Measurements from ENCODE around the gene C1orf174.

C1orf174 gene

GRCh38 chr1:3856923-3857790 lies 42.9 kb downstream of the C1orf174 start, which contains the start of the genes CEP104 and DFFB:
TSS of gene CEP104 (minus strand) at chr1:3857211. CDS start at chr1:3852407, 4,804 bp downstream.
TSS of gene DFFB (plus strand) at chr1:3857476. CDS start at chr1:3857604, 128 bp downstream.
- H3K27ac ChIP-seq = peak within 1 kb of the TSS; percentile 73 to 86 (median 81)
- peaks cover 29 to 68% (median 36%) of the 10 kb centered on the region in 11 experiments; a peak in 19 of 22 replicates for H4K20me1 ChIP-seq
- peak within 1 kb of the TSS; percentile 74 to 90 (median 85) for H3K9ac ChIP-seq
- H3K27me3 ChIP-seq = no peaks in the 10 kb centered on the region
- H3K4me1 ChIP-seq = peaks cover 24 to 35% (median 27%) of the 10 kb centered on the region in 10 experiments
- no peaks in the 10 kb centered on the region; a peak in 1 of 22 replicates for H3K9me3 ChIP-seq (replicated peaks in 1 of 11)
- TF ChIP-seq Cebpa-rat (IDR thresholded peaks at IDR 0.05) = no peak
- peak within 1 kb of the TSS; percentile 90 to 99 (median 97) for H3K4me2 ChIP-seq
- H3K4me3 ChIP-seq = peak within 1 kb of the TSS; percentile 70 to 91 (median 80)
- H3K36me3 ChIP-seq = peaks cover 0 to 20% (median 10%) of the 10 kb centered on the region in 11 experiments; a peak in 14 of 22 replicates

DNA sequence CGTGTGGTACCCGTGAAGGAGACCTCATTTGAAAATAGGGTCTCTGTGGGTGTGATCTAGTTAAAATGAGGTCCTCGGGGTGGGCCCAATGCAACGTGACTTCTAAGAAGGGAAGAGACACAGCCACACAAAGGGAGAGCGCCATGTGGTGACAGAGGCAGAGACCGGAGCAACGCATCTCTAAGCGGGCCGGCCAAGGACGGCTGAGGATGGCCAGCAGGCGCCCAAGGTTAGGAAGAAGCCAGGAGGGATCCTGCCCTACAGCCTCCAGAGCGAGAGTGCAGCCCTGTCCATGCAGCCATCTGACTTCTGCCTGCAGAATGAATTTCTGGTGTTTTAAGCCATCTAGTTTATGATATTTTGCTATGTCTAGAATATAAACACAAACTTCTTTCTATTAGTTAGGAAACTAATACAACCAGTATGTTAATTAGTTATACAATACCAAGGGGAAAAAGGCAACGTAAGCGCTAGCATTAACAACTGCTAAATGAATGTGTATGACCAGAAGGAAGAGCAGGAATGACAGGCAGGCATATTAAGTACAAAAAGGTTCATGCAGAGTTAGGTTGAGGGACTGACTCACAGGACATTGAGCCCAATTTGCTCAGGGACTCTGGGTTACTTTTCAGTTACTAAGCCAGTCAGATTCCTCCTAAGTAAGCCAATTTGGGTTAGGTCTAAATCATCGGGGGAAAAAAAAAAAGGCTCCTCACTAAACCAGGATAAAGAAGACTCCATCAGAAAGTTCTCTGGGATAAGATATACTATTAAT lies 47.2 kb downstream of the C1orf174 start:
- Histone ChIP-seq H3K36me3 (peaks cover 30 to 48% (median 42%) of the 10 kb centered on the region in 11 experiments), H3K4me2 (no peak overlapping the region), H3K27me3 (no peaks in the 10 kb centered on the region), H3K4me1 (peaks cover 14 to 17% (median 16%) of the 10 kb centered on the region in 10 experiments), H3K9ac (no peak overlapping the region), H3K27ac (no peak overlapping the region), H3K9me3 (replicated peaks in 1 of 11) (no peaks in the 10 kb centered on the region), H3K4me3 (no peak overlapping the region), H4K20me1 (peaks cover 17 to 57% (median 23%) of the 10 kb centered on the region in 11 experiments; a peak in 18 of 22 replicates)
- TF ChIP-seq Cebpa-rat (IDR thresholded peaks at IDR 0.05) = no peak

DNA sequence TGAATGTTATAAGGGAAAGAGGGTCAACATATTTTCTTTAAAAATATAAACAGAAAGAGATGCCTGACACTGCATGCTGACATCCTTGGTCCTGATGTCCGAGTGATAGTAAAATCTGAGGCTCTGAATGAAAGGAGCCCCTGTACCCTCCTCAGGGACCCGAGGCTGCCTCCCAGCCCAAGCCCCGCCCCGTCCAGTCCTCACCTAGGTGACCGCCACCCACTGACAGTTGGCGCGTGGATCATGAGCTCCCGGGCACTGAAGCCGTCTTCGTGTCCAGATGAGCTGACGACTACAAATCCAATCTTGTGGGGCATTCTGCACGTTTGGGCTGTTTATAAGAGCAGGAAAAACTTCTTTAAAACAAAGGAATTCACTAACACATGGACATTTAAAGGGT lies 48.0 kb downstream of the C1orf174 start:
- Histone ChIP-seq H3K9ac (no peak overlapping the region), H3K4me3 (no peak overlapping the region), H3K27me3 (no peaks in the 10 kb centered on the region), H3K9me3 (replicated peaks in 1 of 11) (no peaks in the 10 kb centered on the region), H3K27ac (no peak overlapping the region), H3K4me2 (no peak overlapping the region), H3K36me3 (peaks cover 35 to 56% (median 50%) of the 10 kb centered on the region in 11 experiments), H3K4me1 (peaks cover 11 to 13% (median 12%) of the 10 kb centered on the region in 10 experiments), H4K20me1 (peaks cover 17 to 57% (median 23%) of the 10 kb centered on the region in 11 experiments; a peak in 18 of 22 replicates)
- no peak for TF ChIP-seq Cebpa-rat (IDR thresholded peaks at IDR 0.05)

- TF ChIP-seq Cebpa-rat (IDR thresholded peaks at IDR 0.05) = no peak
- peaks cover 17 to 50% (median 23%) of the 10 kb centered on the region in 11 experiments; a peak in 18 of 22 replicates for H4K20me1 ChIP-seq
- no peak overlapping the region for H3K27ac ChIP-seq
- H3K27me3 ChIP-seq = no peaks in the 10 kb centered on the region
- no peak overlapping the region for H3K4me2 ChIP-seq
- no peaks in the 10 kb centered on the region for H3K9me3 ChIP-seq (replicated peaks in 1 of 11)
- H3K4me3 ChIP-seq = no peak overlapping the region
- peaks cover 40 to 64% (median 58%) of the 10 kb centered on the region in 11 experiments for H3K36me3 ChIP-seq
- H3K4me1 ChIP-seq = peaks cover 10 to 13% (median 12%) of the 10 kb centered on the region in 10 experiments
- no peak overlapping the region for H3K9ac ChIP-seq
Measured at GRCh38 chr1:3851292-3851691, 48.8 kb downstream of the C1orf174 start.

DNA sequence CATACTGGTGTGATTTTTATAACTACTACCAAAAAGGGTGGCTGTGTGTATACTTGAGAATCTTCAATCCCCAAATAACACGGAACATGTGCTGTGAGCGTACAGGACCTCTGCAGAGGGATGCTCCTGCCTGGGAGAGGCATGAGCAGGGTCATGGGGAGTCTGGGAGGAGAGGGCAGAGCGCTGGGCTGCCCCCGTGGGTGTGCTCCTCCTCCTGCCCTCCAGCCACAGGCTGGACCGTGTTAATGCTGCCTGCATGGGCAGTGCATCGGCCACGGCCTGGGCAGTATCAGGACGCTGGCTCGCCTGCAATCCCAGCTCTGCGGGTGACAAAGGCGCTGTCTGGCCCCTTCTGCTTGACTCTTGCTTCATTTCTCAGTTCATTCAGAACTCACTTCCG lies 49.2 kb downstream of the C1orf174 start:
- Histone ChIP-seq H3K27me3 (no peaks in the 10 kb centered on the region), H3K4me1 (peaks cover 6 to 8% (median 8%) of the 10 kb centered on the region in 10 experiments), H4K20me1 (peaks cover 14 to 47% (median 20%) of the 10 kb centered on the region in 11 experiments; a peak in 18 of 22 replicates), H3K4me3 (no peak overlapping the region), H3K9me3 (replicated peaks in 1 of 11) (no peaks in the 10 kb centered on the region), H3K27ac (no peak overlapping the region), H3K9ac (no peak overlapping the region), H3K36me3 (peaks cover 40 to 68% (median 63%) of the 10 kb centered on the region in 11 experiments), H3K4me2 (no peak overlapping the region)
- no peak for TF ChIP-seq Cebpa-rat (IDR thresholded peaks at IDR 0.05)

DNA sequence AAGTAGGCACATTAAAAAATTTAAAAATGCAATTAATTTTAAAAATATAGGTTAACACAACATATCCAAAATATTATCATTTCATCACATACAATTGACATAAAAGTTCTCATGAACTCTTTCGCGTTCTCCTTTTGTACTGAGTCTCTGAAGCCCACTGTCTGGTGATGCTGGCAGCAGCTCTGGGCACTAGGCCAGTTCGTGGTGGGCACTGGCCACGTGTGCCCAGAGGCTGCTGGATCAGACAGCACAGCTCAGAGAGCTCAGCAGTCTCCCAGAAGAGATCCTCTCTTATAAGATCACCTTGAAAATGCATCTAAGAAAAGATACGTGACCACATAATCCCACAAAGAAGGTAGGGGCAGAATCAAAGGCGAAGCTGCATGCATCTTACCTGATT lies 53.0 kb downstream of the C1orf174 start:
- Histone ChIP-seq H3K9ac (no peak overlapping the region), H3K27ac (no peak overlapping the region), H3K27me3 (no peaks in the 10 kb centered on the region), H3K4me2 (no peak overlapping the region), H3K4me3 (no peak overlapping the region), H3K9me3 (replicated peaks in 1 of 11) (no peaks in the 10 kb centered on the region), H4K20me1 (peaks cover 0 to 23% (median 0%) of the 10 kb centered on the region in 11 experiments; a peak in 6 of 22 replicates), H3K4me1 (peaks cover 0 to 12% (median 3%) of the 10 kb centered on the region in 10 experiments; a peak in 11 of 20 replicates), H3K36me3 (peaks cover 58 to 96% (median 82%) of the 10 kb centered on the region in 11 experiments)
- no peak for TF ChIP-seq Cebpa-rat (IDR thresholded peaks at IDR 0.05)

DNA sequence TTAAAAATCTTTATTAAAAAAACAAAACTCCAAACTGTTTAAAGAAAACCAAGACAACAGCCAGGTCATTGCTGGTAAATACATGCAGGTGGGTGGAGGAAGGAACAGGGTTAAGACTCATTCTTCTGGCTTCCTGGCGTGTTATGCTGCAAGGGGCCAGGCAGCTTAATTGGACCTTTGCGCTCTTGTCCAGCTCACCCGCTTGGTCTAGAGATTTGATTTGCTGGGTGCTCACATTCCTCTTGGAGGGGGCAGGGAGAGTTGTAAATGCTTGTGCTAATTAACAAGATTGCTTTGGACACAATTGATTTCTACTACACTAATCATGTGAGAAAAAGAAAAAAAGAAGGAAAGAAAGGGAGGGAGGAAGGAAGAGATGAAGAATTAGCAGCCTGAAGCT lies 53.5 kb downstream of the C1orf174 start:
- no peaks in the 10 kb centered on the region for H3K27me3 ChIP-seq
- no peaks in the 10 kb centered on the region for H3K9me3 ChIP-seq (replicated peaks in 1 of 11)
- H4K20me1 ChIP-seq = peaks cover 0 to 19% (median 0%) of the 10 kb centered on the region in 11 experiments; a peak in 4 of 22 replicates
- H3K4me2 ChIP-seq = no peak overlapping the region
- H3K9ac ChIP-seq = no peak overlapping the region
- peaks cover 54 to 95% (median 81%) of the 10 kb centered on the region in 11 experiments for H3K36me3 ChIP-seq
- H3K4me1 ChIP-seq = peaks cover 2 to 12% (median 7%) of the 10 kb centered on the region in 10 experiments; a peak in 19 of 20 replicates
- H3K4me3 ChIP-seq = no peak overlapping the region
- no peak for TF ChIP-seq Cebpa-rat (IDR thresholded peaks at IDR 0.05)
- H3K27ac ChIP-seq = no peak overlapping the region

DNA sequence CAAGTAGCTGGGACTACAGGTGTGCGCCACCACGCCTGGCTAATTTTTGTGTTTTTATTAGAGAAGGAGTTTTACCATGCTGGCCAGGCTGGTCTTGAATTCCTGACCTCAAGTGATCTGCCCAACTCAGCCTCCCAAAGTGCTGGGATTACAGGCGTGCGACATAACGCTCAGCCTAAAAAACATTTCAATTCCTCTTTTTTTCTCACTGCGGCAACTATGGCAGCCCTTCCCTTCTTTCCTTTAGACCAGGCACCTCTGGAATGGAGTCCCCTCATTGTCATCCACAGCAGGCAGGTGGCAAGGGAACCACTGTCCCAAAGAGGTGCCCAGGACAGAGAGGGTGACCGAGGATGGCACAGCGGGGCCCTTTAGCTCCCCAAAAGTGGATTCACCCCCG lies 57.2 kb downstream of the C1orf174 start:
- Histone ChIP-seq H3K4me2 (peak overlapping the region in 4 of 11 experiments; percentile 11 to 52 (median 40); a peak in 6 of 22 replicates), H3K9me3 (replicated peaks in 1 of 11) (peaks cover 5 to 11% (median 9%) of the 10 kb centered on the region in 11 experiments), H3K27ac (no peak overlapping the region; a peak in 1 of 22 replicates), H3K9ac (no peak overlapping the region), H3K27me3 (no peaks in the 10 kb centered on the region), H3K36me3 (peaks cover 45 to 87% (median 63%) of the 10 kb centered on the region in 11 experiments), H3K4me1 (peaks cover 10 to 34% (median 29%) of the 10 kb centered on the region in 10 experiments), H3K4me3 (no peak overlapping the region), H4K20me1 (no peaks in the 10 kb centered on the region)
- TF ChIP-seq Cebpa-rat (IDR thresholded peaks at IDR 0.05) = no peak

All from BLaER1 treated with 17β-estradiol and CSF1 and Interleukin-3, amounts not matched to agents 10 nM and 100 nM (cell line).